ENCODE results near the gene ZSCAN5B. TPM values are rescaled to one million over a fixed set of nuclear protein-coding genes. Genes with fewer than 3 reads are reported as not detected.
A peak's percentile ranks its signal among the peaks of the same experiment; 100 is the strongest.

ZSCAN5B gene
- total and polyA plus RNA-seq, 2 of the 13 experiments (the other 11 are each of a cell fraction or from before 2014, with no cell fraction given): not detected

DNA sequence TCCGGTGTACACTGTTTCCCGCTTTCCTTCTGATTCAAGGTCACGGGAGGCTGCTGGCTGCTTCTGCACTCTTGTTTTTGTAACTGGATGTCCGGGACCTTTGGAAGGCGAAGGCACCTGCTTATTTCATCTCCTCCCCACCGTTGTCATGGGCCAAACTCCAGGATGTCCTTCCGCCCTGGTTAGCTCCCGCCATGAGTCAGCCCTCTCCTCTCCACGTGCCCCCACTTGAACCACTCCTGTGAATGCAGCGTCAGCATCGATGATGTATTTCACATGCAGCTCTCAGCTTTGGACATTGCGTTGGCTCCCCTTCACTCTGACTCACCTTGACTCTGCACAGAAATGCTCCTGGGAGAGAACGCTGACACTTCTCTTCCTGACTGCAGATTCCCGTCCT is 27.3 kb downstream of the ZSCAN5B start (continued):
- TF ChIP-seq, protein P1, sequence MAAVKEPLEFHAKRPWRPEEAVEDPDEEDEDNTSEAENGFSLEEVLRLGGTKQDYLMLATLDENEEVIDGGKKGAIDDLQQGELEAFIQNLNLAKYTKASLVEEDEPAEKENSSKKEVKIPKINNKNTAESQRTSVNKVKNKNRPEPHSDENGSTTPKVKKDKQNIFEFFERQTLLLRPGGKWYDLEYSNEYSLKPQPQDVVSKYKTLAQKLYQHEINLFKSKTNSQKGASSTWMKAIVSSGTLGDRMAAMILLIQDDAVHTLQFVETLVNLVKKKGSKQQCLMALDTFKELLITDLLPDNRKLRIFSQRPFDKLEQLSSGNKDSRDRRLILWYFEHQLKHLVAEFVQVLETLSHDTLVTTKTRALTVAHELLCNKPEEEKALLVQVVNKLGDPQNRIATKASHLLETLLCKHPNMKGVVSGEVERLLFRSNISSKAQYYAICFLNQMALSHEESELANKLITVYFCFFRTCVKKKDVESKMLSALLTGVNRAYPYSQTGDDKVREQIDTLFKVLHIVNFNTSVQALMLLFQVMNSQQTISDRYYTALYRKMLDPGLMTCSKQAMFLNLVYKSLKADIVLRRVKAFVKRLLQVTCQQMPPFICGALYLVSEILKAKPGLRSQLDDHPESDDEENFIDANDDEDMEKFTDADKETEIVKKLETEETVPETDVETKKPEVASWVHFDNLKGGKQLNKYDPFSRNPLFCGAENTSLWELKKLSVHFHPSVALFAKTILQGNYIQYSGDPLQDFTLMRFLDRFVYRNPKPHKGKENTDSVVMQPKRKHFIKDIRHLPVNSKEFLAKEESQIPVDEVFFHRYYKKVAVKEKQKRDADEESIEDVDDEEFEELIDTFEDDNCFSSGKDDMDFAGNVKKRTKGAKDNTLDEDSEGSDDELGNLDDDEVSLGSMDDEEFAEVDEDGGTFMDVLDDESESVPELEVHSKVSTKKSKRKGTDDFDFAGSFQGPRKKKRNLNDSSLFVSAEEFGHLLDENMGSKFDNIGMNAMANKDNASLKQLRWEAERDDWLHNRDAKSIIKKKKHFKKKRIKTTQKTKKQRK (IDR thresholded peaks at IDR 0.05; ENCODE audit: low read length): no peak
- TF ChIP-seq ZNF644 (CRISPR knock-in tag; IDR thresholded peaks at IDR 0.05; ENCODE audit: low read depth) (peak; percentile 77), ZFP41 (CRISPR knock-in tag; IDR thresholded peaks at IDR 0.05; ENCODE audit: borderline replicate concordance) (no peak), XRCC5 (optimal IDR thresholded peaks at IDR 0.05; ENCODE audit: low read length) (no peak), ZNF891 (CRISPR knock-in tag; IDR thresholded peaks at IDR 0.05) (no peak)
- TF ChIP-seq, protein P2, sequence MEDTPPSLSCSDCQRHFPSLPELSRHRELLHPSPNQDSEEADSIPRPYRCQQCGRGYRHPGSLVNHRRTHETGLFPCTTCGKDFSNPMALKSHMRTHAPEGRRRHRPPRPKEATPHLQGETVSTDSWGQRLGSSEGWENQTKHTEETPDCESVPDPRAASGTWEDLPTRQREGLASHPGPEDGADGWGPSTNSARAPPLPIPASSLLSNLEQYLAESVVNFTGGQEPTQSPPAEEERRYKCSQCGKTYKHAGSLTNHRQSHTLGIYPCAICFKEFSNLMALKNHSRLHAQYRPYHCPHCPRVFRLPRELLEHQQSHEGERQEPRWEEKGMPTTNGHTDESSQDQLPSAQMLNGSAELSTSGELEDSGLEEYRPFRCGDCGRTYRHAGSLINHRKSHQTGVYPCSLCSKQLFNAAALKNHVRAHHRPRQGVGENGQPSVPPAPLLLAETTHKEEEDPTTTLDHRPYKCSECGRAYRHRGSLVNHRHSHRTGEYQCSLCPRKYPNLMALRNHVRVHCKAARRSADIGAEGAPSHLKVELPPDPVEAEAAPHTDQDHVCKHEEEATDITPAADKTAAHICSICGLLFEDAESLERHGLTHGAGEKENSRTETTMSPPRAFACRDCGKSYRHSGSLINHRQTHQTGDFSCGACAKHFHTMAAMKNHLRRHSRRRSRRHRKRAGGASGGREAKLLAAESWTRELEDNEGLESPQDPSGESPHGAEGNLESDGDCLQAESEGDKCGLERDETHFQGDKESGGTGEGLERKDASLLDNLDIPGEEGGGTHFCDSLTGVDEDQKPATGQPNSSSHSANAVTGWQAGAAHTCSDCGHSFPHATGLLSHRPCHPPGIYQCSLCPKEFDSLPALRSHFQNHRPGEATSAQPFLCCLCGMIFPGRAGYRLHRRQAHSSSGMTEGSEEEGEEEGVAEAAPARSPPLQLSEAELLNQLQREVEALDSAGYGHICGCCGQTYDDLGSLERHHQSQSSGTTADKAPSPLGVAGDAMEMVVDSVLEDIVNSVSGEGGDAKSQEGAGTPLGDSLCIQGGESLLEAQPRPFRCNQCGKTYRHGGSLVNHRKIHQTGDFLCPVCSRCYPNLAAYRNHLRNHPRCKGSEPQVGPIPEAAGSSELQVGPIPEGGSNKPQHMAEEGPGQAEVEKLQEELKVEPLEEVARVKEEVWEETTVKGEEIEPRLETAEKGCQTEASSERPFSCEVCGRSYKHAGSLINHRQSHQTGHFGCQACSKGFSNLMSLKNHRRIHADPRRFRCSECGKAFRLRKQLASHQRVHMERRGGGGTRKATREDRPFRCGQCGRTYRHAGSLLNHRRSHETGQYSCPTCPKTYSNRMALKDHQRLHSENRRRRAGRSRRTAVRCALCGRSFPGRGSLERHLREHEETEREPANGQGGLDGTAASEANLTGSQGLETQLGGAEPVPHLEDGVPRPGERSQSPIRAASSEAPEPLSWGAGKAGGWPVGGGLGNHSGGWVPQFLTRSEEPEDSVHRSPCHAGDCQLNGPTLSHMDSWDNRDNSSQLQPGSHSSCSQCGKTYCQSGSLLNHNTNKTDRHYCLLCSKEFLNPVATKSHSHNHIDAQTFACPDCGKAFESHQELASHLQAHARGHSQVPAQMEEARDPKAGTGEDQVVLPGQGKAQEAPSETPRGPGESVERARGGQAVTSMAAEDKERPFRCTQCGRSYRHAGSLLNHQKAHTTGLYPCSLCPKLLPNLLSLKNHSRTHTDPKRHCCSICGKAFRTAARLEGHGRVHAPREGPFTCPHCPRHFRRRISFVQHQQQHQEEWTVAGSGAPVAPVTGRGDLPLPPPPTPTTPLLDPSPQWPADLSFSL (CRISPR knock-in tag; IDR thresholded peaks at IDR 0.05): no peak
- TF ChIP-seq, protein P3, sequence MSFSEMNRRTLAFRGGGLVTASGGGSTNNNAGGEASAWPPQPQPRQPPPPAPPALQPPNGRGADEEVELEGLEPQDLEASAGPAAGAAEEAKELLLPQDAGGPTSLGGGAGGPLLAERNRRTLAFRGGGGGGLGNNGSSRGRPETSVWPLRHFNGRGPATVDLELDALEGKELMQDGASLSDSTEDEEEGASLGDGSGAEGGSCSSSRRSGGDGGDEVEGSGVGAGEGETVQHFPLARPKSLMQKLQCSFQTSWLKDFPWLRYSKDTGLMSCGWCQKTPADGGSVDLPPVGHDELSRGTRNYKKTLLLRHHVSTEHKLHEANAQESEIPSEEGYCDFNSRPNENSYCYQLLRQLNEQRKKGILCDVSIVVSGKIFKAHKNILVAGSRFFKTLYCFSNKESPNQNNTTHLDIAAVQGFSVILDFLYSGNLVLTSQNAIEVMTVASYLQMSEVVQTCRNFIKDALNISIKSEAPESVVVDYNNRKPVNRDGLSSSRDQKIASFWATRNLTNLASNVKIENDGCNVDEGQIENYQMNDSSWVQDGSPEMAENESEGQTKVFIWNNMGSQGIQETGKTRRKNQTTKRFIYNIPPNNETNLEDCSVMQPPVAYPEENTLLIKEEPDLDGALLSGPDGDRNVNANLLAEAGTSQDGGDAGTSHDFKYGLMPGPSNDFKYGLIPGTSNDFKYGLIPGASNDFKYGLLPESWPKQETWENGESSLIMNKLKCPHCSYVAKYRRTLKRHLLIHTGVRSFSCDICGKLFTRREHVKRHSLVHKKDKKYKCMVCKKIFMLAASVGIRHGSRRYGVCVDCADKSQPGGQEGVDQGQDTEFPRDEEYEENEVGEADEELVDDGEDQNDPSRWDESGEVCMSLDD (CRISPR knock-in tag; IDR thresholded peaks at IDR 0.05; ENCODE audit: borderline replicate concordance): no peak
